GM19099 (cell line): ENCODE results near the gene ILKAP.

Source experiments
- POLR2A ChIP-seq: IDR thresholded peaks from 3 replicates; pipeline ENCODE4 v1.6.1; 2011; ENCODE audit warnings: low read depth; ENCODE audit not compliant: insufficient read length; ENCODE audit errors: extremely low read depth

ILKAP gene, protein sequence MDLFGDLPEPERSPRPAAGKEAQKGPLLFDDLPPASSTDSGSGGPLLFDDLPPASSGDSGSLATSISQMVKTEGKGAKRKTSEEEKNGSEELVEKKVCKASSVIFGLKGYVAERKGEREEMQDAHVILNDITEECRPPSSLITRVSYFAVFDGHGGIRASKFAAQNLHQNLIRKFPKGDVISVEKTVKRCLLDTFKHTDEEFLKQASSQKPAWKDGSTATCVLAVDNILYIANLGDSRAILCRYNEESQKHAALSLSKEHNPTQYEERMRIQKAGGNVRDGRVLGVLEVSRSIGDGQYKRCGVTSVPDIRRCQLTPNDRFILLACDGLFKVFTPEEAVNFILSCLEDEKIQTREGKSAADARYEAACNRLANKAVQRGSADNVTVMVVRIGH

DNA sequence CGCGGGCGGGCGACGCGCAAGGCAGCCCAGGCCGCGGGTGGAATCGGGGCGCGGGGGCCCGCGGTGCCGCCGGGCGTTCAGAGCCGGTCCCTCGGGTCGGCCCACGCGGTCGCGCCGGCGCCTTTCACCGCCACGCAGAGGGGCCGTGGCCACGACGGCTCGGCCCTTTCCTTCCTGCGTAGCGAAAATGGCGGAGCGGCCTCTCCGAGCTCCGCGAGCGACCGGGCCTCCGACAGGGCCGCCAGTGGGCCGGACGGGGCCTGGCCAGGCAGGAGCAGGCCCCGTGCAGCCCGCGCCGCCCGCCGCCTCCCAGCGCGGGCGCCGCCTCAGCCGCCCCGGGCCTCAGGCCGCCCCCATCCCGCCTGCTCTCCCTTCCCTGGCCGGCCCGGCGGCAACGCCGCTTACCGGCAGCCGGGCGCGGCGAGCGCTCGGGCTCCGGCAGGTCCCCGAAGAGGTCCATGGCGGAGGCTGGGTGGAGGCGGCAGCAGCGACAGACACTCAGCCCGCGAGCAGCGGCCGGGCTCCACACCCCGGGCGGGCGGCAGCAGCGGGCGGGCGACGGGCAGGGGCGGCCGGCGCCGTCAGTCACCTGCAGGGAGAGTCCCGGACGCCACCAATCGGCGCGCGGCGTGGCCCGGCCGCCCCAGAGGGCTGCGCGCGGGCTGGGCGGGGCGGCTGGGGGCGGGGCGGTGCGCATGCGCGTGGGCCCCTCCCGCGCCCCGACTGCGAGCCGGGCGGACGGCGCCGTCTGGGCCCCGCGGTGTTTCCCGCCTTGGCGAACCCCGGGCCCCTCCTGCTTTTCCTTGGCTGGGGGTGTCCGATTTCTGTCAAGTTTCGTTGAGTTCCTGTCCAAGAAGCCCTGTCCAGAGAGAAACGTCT lies at the start of gene ILKAP:
TSS of gene ILKAP (minus strand) at position 602 of the 879 bp plus-strand sequence. CDS start at position 460, 142 bp downstream.
- TF ChIP-seq POLR2A = peak; percentile 89

DNA sequence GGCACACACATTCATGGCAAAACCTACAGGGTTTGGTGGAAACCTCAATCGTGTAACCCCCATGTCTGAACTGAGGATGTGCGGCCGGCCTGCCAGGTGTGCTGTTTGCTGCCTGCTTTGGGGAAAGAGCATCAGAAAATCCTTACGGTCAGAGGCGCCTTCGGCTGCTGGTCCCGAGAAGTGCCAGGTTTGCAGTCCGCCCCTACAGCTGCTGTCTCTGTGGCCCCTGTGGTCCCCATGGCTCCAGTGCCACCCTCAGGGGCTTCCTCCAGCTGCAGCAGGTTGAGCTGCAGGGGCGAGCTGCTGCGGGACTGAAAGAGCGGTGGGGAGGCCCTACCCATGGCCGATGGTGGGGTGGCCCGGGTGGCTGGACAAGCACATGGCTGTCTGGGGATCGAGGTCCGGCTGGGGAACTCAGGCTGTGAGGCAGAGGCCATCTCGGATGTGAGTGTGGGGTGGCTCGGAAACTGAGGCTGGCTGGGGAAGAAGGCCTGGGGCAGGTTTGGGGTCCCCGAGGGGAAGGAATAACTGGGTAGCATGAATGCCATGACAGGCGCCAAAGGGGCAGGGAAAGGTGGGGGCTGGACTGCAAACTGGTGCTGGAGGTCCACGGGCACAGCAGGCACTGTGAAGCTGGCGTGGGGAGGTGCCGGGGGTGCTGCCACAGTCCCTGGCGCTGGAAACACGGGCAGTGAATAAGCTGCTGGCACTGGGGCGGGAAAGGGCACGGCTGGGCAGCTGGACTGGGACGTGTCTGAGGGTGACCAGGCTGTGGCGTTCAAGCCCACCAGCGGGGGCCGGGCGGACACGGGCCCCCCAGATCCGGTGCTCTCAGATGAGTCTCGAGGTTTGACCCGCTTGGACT lies 49.5 kb upstream of the ILKAP start:
- no peak for TF ChIP-seq POLR2A

DNA sequence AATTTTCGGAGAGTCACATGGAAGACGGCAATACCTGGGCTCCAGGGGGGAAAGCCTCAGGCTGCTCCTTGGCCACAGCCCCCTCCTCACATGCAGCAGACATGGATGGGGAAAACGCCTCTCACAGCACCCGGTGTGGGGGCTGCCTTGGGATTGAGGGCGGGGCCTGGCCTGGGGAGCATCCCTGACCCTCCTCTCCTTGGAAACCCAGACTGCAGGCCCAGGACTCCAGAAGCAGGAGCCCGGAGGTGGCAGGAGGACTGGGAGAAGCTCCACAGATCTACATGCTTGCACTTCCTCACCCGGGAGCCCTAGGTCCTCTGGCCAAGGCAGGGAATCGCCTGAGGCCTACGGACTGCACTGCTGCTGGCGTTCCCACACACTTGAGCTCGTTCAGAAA lies 48.5 kb upstream of the ILKAP start:
- no peak for TF ChIP-seq POLR2A

DNA sequence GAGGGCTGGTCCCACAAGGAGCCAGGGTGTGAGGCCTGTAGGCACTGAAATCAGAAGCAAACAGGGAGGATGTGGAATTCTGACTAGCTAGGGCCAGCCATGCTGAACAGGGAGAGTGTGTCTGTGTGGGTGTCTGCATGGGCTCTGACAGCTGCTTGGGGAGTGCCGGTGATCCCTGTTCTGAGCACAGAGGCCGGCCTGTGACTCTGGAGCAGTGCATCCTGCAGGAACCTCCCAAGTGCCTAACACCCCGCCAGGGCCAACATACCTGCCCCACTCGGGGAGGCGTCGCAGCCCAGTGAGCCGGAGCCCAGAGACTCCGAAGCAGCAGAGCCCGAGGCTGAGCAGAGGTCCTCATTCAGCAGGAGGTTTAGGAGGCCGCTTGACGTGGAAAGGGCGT lies 47.8 kb upstream of the ILKAP start:
- TF ChIP-seq POLR2A = no peak

DNA sequence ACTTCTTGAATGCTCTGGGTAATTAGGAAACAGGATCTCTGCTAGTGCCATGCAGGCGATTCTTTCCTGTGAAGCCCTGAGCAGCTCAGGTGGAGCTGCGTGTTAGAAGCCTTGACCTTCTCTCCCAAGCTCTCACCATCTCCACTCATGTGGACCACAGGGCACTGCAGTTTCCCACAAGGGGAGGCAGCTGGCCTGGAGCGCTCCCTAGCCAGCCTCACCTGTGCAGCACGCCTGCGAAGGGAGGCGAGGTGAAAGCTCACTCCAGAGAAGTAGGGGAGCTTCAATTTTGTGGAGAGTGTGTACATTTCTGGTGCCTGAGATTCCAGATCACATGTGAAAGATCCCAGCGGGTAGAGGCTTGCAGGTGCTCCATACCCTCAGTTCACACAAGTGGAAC lies 47.4 kb upstream of the ILKAP start:
- TF ChIP-seq POLR2A = no peak

DNA sequence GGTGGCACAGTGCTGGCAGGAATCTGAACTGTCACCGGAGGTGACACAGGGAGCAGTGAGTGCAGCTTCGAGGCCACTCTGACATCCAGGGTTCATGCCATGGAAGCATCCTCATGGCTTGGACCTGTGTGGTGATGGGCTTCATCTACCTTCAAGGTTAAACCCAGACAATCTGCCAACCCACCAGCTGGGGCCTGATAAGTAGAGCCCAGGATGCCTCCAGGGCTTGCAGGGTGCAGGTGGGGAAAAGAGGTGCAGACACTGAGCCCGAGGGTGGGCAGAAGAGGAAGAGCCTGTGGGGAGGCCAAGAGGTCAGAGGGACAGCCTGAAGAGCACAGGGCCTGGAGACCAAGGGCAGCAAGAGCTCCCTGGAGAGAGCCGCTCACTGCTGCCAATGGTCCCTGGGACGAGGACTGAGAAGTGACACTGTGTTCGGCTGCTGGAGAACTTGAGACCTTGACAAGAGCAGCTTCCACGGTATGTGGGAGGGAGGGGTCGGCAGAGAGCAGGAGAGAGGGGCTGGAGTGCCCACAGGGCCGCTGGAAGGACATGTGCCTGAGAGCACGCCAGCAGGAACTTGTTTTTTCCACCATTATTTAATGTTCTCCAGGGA lies 44.5 kb upstream of the ILKAP start:
- no peak for TF ChIP-seq POLR2A

DNA sequence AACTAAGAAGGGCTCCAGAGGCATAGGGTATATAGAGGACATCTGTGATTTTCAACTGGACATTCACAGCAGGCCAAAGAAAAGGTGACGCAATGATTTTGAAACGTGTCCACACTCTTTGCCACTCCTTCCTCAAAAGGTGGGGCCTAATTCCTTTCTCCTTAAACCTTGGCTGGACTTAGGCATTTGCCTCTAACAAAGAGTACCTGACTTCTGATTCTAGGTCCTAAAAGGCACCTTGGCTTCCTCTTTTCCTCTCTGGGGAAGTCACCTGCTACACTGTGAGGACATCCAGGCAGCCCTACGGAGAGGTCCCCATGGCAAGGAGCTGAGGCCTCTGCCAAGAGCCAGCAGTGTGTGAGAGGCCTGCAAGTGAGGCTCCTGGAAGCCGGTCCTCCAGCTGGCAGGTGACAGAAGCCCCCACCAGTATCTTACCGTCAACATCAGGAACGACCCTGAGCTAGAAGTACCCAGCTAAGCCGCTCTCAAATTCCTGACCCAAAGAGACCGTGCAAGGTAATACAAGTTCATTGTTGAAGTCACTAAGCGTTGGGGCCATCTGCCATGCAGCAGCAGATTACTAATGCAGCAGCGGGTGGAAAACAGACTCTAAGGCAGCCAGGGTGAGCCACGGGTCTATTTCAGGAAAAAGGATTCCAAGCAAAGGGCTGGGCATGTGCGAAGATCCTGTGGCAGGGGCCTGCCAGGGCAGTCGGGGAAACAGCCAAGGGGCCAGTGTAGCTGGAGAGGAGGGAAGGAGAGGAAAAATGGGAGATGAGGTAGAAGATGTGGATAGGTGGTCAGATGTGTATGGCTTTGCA lies 43.7 kb upstream of the ILKAP start:
- no peak for TF ChIP-seq POLR2A

DNA sequence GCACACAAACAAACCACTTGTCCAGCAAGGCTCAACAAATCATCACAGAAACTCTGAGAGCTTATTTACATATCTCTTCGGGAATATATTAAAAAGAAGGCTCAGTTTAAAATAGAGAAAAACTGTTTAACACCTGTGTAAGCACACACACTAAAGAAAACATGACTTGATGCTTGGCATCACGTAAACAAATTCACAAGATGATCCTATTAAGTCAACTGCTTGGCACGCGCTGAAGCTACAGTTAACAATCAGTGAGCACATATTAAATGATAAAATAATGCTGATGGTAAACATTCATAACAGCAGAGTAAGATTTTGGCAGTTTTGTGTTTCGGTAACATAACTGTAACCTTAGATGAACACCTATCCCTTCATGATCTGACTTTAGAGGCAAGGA lies 40.7 kb upstream of the ILKAP start:
- no peak for TF ChIP-seq POLR2A

DNA sequence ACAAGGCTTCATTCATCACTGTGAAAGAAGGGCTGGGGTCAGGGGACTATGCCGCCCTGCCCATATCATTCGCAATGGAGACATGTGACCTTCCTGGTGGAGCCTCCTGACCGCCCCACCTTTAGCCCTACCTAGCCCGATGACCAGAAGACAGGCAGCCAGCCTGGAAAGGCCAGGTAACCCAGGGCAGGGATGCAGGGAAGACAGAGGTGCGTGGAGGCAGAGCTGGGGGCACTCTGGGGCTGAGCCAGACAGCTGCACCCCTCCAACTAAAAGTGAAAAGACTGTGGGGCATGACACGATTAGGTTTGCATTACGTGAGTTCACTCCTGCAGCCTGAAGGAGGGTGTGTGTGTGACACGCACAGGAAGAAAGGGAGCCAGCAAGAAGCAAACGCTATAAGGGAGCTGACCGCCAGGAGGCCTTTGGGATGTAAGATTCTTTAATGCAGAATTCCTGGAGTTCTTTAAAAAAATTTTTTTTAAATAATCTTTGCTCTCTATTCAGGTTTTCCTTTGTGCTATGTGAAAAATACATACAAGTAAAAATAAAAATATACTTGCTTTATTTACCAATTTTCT lies 40.1 kb upstream of the ILKAP start:
- no peak for TF ChIP-seq POLR2A

DNA sequence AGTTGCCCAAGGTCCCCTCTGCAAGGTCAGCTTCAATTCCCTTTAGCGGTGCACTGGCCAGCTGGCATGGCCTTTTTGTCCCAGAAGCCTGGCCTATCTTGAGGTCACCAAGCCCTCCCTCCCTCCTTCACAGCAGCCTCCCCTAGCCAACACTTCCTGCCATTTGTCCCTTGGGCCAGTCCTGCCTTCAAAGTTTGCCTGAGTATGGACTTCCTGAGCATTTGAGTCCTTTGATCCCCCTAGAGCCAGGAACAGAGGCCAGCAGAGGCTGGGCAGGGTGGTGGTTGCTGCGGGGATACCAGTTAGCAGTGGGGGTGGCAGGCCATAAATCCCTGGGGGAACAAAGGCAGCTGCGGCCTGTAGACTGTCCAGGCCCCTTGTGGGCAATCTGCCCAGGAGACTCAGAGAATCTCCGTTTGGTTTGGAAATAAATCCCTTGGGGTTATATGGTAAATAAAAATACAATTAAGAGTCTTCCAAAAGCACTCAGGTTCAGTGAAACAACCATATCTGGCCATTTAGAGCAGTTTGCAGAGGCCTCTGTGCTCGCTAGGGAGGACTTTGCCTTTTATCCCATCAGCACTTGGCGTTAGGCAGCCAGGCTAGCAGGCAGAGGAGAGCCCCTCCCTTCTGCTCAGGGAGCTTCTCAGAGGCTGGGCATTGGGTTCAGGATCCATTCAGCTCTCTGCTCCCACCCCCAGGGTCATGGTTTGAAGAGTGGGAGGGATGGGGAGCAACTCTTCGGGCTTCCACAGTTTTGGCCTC lies 39.4 kb upstream of the ILKAP start:
- TF ChIP-seq POLR2A = no peak

DNA sequence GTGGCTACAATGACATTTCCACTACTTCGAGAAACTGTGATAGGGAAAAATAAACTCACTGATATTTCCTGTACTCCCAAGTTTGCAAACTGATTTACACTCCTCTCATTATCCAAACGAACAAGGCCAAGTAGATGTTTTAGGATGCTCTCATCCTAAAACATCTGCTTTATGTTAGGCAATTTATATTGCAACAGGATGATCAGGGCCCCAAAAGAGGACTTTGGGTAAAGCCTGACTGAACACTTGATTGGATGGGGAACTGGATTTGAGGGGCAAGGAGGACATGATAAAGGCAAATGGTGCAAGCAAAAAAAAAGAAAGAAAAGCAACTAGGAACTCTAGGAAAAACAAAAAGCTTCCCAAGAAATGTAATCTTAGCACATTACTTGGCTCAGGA lies 38.5 kb upstream of the ILKAP start:
- TF ChIP-seq POLR2A = no peak

DNA sequence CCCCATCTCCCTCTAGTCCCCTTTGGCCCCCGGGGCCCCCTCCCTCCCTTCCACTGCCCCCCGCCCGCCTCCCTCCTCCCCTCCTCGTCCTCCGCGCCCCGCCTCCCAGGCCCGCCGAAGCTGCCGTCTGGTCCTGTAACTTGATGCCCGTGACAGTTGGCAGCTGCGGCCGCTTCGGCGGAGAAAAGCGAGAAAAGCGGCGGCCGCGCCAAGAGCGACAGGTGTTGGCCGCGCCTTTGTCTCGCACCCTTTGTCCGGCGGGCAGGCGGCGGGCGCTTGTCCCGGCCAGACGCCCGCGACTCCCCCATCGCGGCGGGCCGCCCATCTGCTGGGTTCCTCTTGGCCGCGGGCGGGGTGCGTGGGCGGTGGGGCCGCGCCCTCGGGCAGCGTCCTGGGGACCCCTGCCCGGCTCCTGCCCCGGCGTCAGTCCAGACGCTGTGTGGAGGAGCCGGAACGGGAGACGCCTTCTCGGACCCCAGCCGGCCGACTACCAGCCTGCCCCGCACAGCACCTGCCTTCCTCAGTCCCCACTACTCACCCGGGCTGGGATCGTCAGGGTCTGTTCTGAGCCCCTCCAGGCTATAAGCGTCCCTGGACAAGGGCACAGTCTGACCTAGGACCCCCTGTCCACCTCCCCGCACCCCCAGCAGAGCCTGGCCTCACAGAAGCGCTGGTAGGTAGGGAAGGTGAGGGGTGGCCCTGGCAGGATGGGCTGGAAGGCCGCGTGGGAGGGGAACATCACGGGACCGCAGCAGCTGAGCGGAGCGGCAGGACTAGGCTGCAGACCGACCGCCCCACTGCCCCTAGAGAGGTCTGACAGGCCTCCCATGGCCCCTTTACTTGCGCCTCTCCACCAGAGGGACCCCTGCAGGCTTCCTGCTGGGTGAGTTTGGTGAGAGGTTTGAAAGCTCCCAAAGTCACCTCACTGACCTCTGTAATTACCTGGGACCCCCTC lies 37.5 kb upstream of the ILKAP start:
- no peak for TF ChIP-seq POLR2A
